NB4 (cell line): ENCODE results near the gene IL6.

Experiments used
- CTCF ChIP-seq: IDR thresholded peaks from one replicate; pipeline ENCODE4 v1.5.1; 2012; ENCODE audit warnings: low read depth, low read length
- MYC ChIP-seq: IDR thresholded peaks from 2 replicates; pipeline ENCODE4 v1.6.1; 2011; ENCODE audit warnings: low read depth, low read length
- POLR2A ChIP-seq: IDR thresholded peaks from 2 replicates; pipeline ENCODE4 v1.6.1; 2011; ENCODE audit warnings: mild to moderate bottlenecking; ENCODE audit not compliant: insufficient read length; ENCODE audit errors: extremely low read depth

- no peak for TF ChIP-seq CTCF
- no peak for TF ChIP-seq POLR2A
- TF ChIP-seq MYC: no peak
Observed at GRCh38 chr7:22751341-22751740, 24.3 kb downstream of the IL6 start.
